Tibial nerve (tissue), 4 donors: ENCODE measurements around the gene RUNX3. TPM values are rescaled to one million over a fixed set of nuclear protein-coding genes. Genes with fewer than 3 reads are reported as not detected.
"Not testable (repeated sequence)": the region's sequence is repeated elsewhere in the genome, so short reads cannot be mapped to it uniquely, and the experiment has no call there.

Experiments used
- DNase-seq, 2 donors: peaks; one replicate each; pipeline ENCODE4 v3.0.0-alpha.2; 2019; ENCODE audit warnings: low spot score in 2 of 2
- H3K27ac ChIP-seq, 4 donors: fragments of 200-600 bp; sonication (generic) in 3 of 4; one replicate each; pipeline ENCODE4 v1.5.1; 2017 to 2019; ENCODE audit warnings: mild to moderate bottlenecking in 1 of 4
- H3K27me3 ChIP-seq, 2 donors: fragments of 200-600 bp; sonication (generic) in 1 of 2; one replicate each; pipeline versions ENCODE4 v1.5.1 to v1.6.0; 2017 to 2019
- H3K36me3 ChIP-seq, 3 donors: fragments of 200-600 bp; sonication (generic); one replicate each; pipeline ENCODE4 v1.5.1; 2018 to 2019
- H3K4me1 ChIP-seq, 4 donors: fragments of 200-600 bp; sonication (generic) in 3 of 4; one replicate each; pipeline ENCODE4 v1.5.1; 2017 to 2019
- H3K4me3 ChIP-seq, 4 donors: fragments of 200-600 bp; sonication (generic) in 3 of 4; one replicate each; pipeline ENCODE4 v1.5.1; 2017 to 2019; ENCODE audit warnings: mild to moderate bottlenecking in 1 of 4, moderate library complexity in 1 of 4
- H3K9me3 ChIP-seq, 4 donors: fragments of 200-600 bp; sonication (generic) in 3 of 4; one replicate each; pipeline ENCODE4 v1.5.1; 2017 to 2019
- EP300 ChIP-seq, 2 donors: sonication (generic); formaldehyde crosslinking; IDR thresholded peaks; one replicate each; pipeline ENCODE4 v1.6.1; 2017; ENCODE audit warnings: antibody characterized with exemption in 2 of 2, mild to moderate bottlenecking in 1 of 2
- POLR2A ChIP-seq, 2 donors: fragments of 450-650 bp; IDR thresholded peaks; one replicate each; pipeline ENCODE4 v1.6.1; 2017; ENCODE audit warnings: antibody characterized with exemption in 2 of 2, mild to moderate bottlenecking in 2 of 2, moderate library complexity in 2 of 2
- WGBS, 2 donors: methylation state at CpG; one replicate each; pipeline ENCODE4 v1.1.5; 2018; 5-methylcytosine and 5-hydroxymethylcytosine counted together
- total RNA-seq, 4 donors: library from RNA; depleted of rRNA; stranded (reverse); fragments of >200 nt; gene quantifications; one replicate each; pipeline ENCODE4 v1.1.0, GENCODE V29; 2016
- TF ChIP-seq, protein P1 (sequence below), 5 experiments: fragments of 200-600 bp in 3 of 5; fragments of 450-650 bp in 2 of 5; sonication (generic) in 3 of 5; IDR thresholded peaks; one replicate each; pipeline ENCODE4 v1.5.1; 2016 to 2019; ENCODE audit warnings: antibody characterized with exemption in 5 of 5, mild to moderate bottlenecking in 3 of 5, moderate library complexity in 2 of 5

Gene RUNX3
- total RNA-seq, 4 donors from 2014 or later, result 0.22 to 3.3 (median 1.2) TPM

DNA sequence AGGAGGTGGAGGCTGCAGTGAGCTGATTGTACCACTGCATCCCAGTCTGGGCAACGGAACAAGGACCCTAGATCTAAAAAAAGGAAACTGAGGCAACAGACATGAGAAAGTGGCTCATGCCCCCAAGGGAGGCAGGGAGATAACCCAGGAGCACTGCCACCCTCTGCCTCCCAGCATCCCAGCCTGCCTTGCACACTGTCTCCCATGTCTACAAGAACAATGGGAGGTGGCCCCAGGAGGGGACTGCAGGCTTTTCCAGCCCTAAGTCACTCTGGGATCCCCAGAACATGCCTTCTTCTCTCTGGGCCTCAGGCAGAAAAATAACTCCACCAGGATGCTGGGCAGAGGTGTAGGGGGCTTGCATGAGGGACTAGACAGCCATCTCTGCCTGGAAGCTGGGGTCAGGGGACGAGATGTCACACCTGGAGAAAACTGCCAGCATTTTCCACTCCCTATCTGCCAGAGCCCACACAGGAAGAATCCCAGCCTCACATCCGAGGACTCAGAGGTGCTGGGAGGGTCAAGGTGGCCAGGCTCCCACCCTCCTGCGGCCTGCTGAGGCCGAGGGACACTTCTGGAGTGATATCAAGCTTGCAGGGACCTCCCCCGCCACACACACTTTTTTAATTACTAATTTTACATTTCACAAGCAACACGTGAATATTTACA lies 21.4 kb downstream of the RUNX3 start:
- no peaks in the 10 kb centered on the region for H3K36me3 ChIP-seq

DNA sequence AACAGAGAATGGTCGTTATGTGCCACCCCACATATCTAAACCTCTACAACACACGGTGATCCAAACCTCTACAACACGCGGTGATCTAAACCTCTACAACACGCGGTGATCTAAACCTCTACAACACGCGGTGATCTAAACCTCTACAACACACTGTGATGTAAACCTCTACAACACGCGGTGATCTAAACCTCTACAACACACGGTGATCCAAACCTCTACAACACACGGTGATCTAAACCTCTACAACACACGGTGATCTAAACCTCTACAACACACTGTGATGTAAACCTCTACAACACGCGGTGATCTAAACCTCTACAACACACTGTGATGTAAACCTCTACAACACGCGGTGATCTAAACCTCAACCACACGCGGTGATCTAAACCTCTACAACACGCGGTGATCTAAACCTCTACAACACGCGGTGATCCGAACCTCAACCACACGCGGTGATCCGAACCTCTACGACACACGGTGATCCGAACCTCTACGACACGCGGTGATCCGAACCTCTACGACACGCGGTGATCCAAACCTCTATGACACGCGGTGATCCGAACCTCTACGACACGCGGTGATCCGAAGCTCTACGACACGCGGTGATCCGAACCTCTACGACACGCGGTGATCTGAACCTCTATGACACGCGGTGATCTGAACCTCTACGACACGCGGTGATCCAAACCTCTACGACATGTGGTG lies 22.3 kb downstream of the RUNX3 start:
- H3K9me3 ChIP-seq, DNase-seq, H3K4me1 ChIP-seq, H3K36me3 ChIP-seq, H3K27ac ChIP-seq, H3K4me3 ChIP-seq: not testable (repeated sequence)
- WGBS, 2 donors, result 93 to 96% methylated on average over 57 of the region's 57 CpGs
- H3K27me3 ChIP-seq, result peaks cover 0 to 21% of the 10 kb centered on the region in 2 donors

More for the DNA sequence above, 21.4 kb downstream of the RUNX3 start:
- Histone ChIP-seq H3K27me3 (peaks cover 0 to 17% of the 10 kb centered on the region in 2 donors), H3K4me3 (no peak overlapping the region), H3K9me3 (no peaks in the 10 kb centered on the region), H3K4me1 (no peaks in the 10 kb centered on the region), H3K27ac (no peak overlapping the region)
- WGBS, 2 donors, result 71 to 73% methylated on average over 7 of the region's 7 CpGs
- TF ChIP-seq POLR2A (IDR thresholded peaks at IDR 0.05) (no peak), EP300 (IDR thresholded peaks at IDR 0.05) (no peak)
- TF ChIP-seq, protein P1, sequence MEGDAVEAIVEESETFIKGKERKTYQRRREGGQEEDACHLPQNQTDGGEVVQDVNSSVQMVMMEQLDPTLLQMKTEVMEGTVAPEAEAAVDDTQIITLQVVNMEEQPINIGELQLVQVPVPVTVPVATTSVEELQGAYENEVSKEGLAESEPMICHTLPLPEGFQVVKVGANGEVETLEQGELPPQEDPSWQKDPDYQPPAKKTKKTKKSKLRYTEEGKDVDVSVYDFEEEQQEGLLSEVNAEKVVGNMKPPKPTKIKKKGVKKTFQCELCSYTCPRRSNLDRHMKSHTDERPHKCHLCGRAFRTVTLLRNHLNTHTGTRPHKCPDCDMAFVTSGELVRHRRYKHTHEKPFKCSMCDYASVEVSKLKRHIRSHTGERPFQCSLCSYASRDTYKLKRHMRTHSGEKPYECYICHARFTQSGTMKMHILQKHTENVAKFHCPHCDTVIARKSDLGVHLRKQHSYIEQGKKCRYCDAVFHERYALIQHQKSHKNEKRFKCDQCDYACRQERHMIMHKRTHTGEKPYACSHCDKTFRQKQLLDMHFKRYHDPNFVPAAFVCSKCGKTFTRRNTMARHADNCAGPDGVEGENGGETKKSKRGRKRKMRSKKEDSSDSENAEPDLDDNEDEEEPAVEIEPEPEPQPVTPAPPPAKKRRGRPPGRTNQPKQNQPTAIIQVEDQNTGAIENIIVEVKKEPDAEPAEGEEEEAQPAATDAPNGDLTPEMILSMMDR (IDR thresholded peaks at IDR 0.05), result no peak
- DNase-seq, result no peak

DNA sequence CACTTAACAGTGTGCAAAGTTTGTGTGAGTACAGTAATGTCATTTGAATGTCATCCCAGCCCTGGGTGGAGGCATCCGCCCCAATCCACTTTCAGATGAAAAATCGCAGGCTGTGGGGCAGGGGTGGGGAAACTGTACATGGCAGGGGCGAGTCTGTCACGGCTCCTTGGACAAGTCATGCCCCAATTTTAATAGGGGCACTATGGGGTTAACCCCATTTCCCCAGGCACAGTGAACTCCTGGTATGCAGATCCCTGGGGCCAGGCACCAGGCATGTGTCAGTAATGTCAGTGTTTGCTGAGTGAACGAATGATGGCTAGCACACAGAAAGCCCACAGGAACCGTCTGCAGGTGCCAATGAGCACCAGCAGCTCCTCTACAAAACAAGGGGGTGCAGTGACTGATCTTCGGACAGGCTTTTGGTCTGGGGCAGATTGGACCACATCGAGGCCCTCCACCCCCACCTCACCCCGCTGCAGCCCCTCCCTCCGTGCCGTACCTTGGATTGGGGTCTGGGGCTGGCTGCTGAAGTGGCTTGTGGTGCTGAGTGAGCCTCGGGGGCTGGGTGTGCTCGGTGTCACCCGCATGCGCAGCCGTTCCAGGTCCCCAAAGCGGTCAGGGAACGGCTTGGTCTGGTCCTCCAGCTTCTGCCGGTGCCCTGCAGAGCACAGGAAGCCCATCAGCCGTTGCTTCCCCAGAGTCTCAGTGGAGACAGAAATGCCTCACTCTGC lies 23.2 kb downstream of the RUNX3 start:
- TF ChIP-seq, protein P1 (IDR thresholded peaks at IDR 0.05), result no peak
- TF ChIP-seq EP300 (IDR thresholded peaks at IDR 0.05) (no peak), POLR2A (IDR thresholded peaks at IDR 0.05) (no peak)
- H3K27ac ChIP-seq, result no peak overlapping the region
- DNase-seq, result no peak
- no peaks in the 10 kb centered on the region for H3K4me1 ChIP-seq
- no peaks in the 10 kb centered on the region for H3K36me3 ChIP-seq
- H3K9me3 ChIP-seq, result no peaks in the 10 kb centered on the region
- no peak overlapping the region for H3K4me3 ChIP-seq
- WGBS, 2 donors, result 86 to 89% methylated on average over 17 to 18 of the region's 20 CpGs
- H3K27me3 ChIP-seq, result peaks cover 0 to 30% of the 10 kb centered on the region in 2 donors

DNA sequence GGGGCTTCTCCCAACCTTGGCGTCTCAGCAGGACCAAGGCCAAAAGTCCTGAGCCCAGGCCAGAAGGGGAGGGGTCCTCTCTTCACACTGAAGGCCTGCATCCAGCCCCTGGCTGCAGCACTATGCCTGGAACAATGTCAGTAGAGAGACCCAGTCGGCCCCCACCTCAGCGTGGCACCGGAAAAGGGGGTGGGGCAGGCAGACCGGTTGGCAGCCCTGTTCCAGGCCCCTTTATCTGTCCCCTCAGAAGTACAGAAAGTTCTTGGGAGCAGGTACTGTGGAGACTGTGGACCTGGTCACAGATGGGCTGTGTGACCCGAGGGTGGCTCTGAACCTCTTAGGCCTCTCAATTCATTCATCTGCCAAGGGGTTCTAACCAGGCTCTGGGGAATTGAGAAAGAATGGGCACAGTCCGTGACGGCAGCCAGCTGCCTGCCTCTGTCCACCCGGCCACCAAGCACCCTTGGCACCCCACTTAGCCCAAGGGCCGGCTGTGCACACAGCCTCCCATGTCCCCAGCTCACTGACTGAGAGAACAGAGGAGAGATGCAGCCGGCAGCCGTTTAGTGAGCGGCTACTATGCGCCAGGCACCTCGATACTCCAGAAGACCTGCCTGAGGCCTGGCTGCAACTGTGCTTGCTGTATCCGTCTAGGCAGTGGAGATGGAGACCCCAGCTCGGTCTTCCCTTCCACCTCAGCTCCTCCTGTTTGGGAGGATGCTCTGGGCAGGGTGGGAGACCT lies 23.9 kb downstream of the RUNX3 start:
- peaks cover 0 to 37% of the 10 kb centered on the region in 2 donors for H3K27me3 ChIP-seq

More for the DNA sequence above, 23.9 kb downstream of the RUNX3 start:
- no peak overlapping the region for H3K4me3 ChIP-seq
- no peaks in the 10 kb centered on the region for H3K4me1 ChIP-seq
- no peaks in the 10 kb centered on the region for H3K9me3 ChIP-seq
- no peaks in the 10 kb centered on the region for H3K36me3 ChIP-seq
- H3K27ac ChIP-seq, result no peak overlapping the region
- no peak for DNase-seq
- 77 to 82% methylated on average over 13 to 17 of the region's 17 CpGs for WGBS, 2 donors
- TF ChIP-seq POLR2A (IDR thresholded peaks at IDR 0.05), result no peak
- no peak for TF ChIP-seq EP300 (IDR thresholded peaks at IDR 0.05)
- TF ChIP-seq, protein P1 (IDR thresholded peaks at IDR 0.05), result no peak
